Breast epithelium (tissue), 4 donors: ENCODE measurements around the gene TRIM61. TPM values are rescaled to one million over a fixed set of nuclear protein-coding genes. Genes with fewer than 3 reads are reported as not detected.
"Not testable (repeated sequence)": the region's sequence is repeated elsewhere in the genome, so short reads cannot be mapped to it uniquely, and the experiment has no call there.

Source experiments
- DNase-seq, 2 donors: peaks; one replicate each; pipeline ENCODE4 v3.0.0-alpha.2; 2019; ENCODE audit warnings: low spot score in 2 of 2
- H3K27ac ChIP-seq, 2 donors: fragments of 200-600 bp; sonication (generic) in 1 of 2; one replicate each; pipeline ENCODE4 v1.5.1; 2016 to 2019; ENCODE audit warnings: mild to moderate bottlenecking in 1 of 2
- H3K27me3 ChIP-seq, 2 donors: fragments of 200-600 bp; sonication (generic) in 1 of 2; one replicate each; pipeline versions ENCODE4 v1.5.1 to v1.6.0; 2017 to 2019; ENCODE audit warnings: control low read depth in 1 of 2, mild to moderate bottlenecking in 1 of 2
- H3K36me3 ChIP-seq: fragments of 200-600 bp; one replicate; pipeline ENCODE4 v1.5.1; 2019
- H3K4me1 ChIP-seq, 2 donors: fragments of 200-600 bp; sonication (generic); one replicate each; pipeline ENCODE4 v1.5.1; 2016 to 2019; ENCODE audit warnings: control low read depth in 1 of 2
- H3K4me3 ChIP-seq, 3 donors: fragments of 200-600 bp; sonication (generic); 1 replicate in 2 of 3; 2 replicates in 1 of 3; pipeline ENCODE4 v1.5.1; 2016 to 2019; ENCODE audit warnings: mild to moderate bottlenecking in 3 of 3, moderate library complexity in 2 of 3
- H3K9me3 ChIP-seq, 2 donors: fragments of 200-600 bp; sonication (generic) in 1 of 2; one replicate each; pipeline ENCODE4 v1.5.1; 2016 to 2019; ENCODE audit warnings: control low read depth in 1 of 2
- POLR2A ChIP-seq: fragments of 450-650 bp; IDR thresholded peaks from one replicate; pipeline ENCODE4 v1.6.1; 2016; ENCODE audit warnings: antibody characterized with exemption, mild to moderate bottlenecking, moderate library complexity
- POLR2AphosphoS5 ChIP-seq, 3 donors: sonication (generic); formaldehyde crosslinking; IDR thresholded peaks; one replicate each; pipeline ENCODE4 v1.6.1; 2017; ENCODE audit warnings: antibody characterized with exemption in 3 of 3
- intact Hi-C: fragments of 100-400 bp; cut with DNase I; formaldehyde crosslinking; loops from one replicate; pipeline ENCODE4 v1.15.1; 2023; ENCODE audit warnings: low total_unique reads
- total RNA-seq, 3 donors: library from RNA; depleted of rRNA; stranded (reverse); fragments of >200 nt; gene quantifications; one replicate each; pipeline ENCODE4 v1.1.0, GENCODE V29; 2016
- TF ChIP-seq, protein P1 (sequence below), 3 donors: fragments of 450-650 bp; IDR thresholded peaks; one replicate each; pipeline ENCODE4 v1.5.1; 2016 to 2017; ENCODE audit warnings: antibody characterized with exemption in 3 of 3, mild to moderate bottlenecking in 3 of 3, moderate library complexity in 3 of 3

TRIM61 gene
- total RNA-seq, 3 donors from 2014 or later: 0.33 to 0.96 (median 0.44) TPM

DNA sequence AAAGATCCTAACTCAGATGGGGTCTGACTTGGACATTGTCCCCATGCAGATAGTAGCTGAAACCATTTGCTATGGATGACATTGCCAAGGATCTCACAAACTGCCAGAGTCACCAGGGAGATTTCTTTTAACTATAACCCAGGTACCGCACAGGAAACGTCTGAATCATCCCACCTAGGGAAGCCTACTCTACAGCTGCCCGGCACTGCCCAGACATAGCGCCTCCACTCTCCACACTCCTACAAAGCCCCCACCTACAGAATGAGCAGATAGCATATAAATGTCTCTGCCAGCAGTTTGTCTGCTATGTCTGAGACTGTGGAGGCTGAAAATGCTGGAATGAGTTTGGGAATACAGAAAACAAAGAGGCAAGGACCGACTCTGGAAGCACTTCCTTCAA, 32.3 kb downstream of the TRIM61 start:
- Histone ChIP-seq H3K4me3 (no peak overlapping the region), H3K4me1 (no peaks in the 10 kb centered on the region), H3K27ac (no peak overlapping the region), H3K27me3 (no peaks in the 10 kb centered on the region), H3K9me3 (no peaks in the 10 kb centered on the region), H3K36me3 (no peaks in the 10 kb centered on the region)
- TF ChIP-seq, protein P1, sequence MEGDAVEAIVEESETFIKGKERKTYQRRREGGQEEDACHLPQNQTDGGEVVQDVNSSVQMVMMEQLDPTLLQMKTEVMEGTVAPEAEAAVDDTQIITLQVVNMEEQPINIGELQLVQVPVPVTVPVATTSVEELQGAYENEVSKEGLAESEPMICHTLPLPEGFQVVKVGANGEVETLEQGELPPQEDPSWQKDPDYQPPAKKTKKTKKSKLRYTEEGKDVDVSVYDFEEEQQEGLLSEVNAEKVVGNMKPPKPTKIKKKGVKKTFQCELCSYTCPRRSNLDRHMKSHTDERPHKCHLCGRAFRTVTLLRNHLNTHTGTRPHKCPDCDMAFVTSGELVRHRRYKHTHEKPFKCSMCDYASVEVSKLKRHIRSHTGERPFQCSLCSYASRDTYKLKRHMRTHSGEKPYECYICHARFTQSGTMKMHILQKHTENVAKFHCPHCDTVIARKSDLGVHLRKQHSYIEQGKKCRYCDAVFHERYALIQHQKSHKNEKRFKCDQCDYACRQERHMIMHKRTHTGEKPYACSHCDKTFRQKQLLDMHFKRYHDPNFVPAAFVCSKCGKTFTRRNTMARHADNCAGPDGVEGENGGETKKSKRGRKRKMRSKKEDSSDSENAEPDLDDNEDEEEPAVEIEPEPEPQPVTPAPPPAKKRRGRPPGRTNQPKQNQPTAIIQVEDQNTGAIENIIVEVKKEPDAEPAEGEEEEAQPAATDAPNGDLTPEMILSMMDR (IDR thresholded peaks at IDR 0.05): no peak
- no peak for TF ChIP-seq POLR2A
- no peak for TF ChIP-seq POLR2AphosphoS5 (IDR thresholded peaks at IDR 0.05)
- DNase-seq: no peak
- intact Hi-C loops: no loop called here

DNA sequence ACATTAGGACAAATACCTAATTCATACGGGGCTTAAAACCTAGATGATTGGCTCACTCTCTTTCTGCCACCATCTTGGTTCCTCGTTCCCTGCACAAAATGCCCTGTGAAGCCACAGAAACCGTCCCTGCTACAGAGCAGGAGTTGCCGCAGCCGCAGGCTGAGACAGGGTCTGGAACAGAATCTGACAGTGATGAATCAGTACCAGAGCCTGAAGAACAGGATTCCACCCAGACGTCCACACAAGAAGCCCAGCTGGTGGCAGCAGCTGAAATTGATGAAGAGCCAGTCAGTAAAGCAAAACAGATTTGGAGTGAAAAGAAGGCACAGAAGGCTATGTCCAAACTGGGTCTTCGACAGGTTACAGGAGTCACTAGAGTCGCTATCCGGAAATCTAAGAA, 34.3 kb downstream of the TRIM61 start:
- Histone ChIP-seq H3K4me1 (no peaks in the 10 kb centered on the region), H3K27ac (no peak overlapping the region), H3K4me3 (no peak overlapping the region), H3K27me3 (no peaks in the 10 kb centered on the region), H3K9me3 (no peaks in the 10 kb centered on the region), H3K36me3 (no peaks in the 10 kb centered on the region)
- TF ChIP-seq, protein P1 (IDR thresholded peaks at IDR 0.05): no peak
- no peak for TF ChIP-seq POLR2A
- no peak for TF ChIP-seq POLR2AphosphoS5 (IDR thresholded peaks at IDR 0.05)
- DNase-seq: no peak
- intact Hi-C loops: no loop called here

DNA sequence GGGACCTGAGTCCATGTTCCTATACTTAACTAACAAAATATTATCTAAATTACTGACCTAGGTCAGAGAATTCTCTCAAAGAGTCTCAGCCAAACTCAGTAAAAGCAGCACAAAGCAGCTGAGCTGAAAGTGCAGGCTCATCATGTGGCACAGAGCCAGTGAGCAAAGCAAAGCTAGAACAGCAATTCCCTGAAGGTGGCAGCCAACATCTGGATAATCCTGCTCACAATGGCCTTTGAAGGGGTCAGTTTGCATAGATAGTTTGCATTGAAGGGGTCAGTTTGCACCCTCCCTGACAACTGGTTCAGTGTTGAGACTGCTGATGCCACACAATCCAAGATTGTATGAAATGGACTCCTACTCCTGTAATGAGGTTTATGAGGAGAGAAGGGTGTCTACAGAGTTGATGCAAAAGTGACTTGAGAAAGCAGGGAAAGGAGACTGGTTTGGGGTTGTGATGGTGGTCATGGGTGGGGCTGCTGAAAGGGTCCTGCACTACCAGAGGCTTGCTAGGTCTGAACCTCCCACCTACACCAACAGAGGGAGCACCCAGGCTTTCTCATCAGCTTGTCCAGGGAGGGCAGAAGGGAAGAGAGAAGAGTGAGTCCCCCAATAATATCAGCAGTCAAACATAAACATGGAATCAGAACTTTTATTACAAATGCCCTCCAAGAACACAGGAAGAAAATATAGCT, 39.7 kb downstream of the TRIM61 start:
- no peaks in the 10 kb centered on the region for H3K4me1 ChIP-seq
- no peaks in the 10 kb centered on the region for H3K36me3 ChIP-seq
- no peaks in the 10 kb centered on the region for H3K9me3 ChIP-seq
- TF ChIP-seq, protein P1 (IDR thresholded peaks at IDR 0.05): no peak
- TF ChIP-seq POLR2A (no peak), POLR2AphosphoS5 (IDR thresholded peaks at IDR 0.05) (no peak)
- H3K27ac ChIP-seq: no peak overlapping the region
- DNase-seq: no peak
- H3K27me3 ChIP-seq: no peaks in the 10 kb centered on the region
- no peak overlapping the region for H3K4me3 ChIP-seq
- intact Hi-C loops: no loop called here

DNA sequence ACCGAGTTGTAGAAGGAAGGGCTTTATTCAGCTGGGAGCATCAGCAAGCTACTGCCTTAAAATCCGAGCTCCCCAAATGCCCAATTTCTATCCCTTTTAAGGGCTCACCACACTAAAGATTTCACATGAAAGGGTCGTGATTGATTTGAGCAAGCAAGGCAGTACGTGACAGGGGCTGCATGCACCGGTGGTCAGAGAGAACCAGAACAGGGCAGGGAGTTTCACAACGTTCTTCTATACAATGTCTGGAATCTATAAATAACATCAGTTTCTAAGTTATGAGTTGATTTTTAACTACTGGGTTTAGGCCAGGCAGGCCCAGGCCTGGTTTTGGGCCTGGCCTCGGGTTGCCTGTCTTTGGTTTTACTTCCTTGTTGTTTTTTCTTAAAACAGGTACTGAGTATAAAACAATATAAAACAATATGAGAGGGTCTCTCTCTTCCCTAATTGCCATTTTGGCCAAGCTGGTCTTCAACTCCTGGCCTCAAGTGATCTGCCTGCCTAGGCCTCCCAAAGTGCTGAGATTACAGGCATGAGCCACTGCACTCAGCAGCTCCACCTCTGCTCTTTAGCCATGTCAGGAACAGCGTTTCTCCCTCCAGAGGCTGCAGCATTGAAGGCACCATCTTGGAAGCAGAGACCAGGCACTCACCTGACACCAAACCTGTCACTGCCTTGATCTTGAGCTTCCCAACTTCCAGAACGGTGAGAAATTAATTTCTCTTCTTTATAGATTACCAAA, 41.4 kb downstream of the TRIM61 start:
- H3K36me3 ChIP-seq, H3K4me1 ChIP-seq, H3K27ac ChIP-seq, DNase-seq, H3K9me3 ChIP-seq, H3K4me3 ChIP-seq, H3K27me3 ChIP-seq, intact Hi-C loops: not testable (repeated sequence)

DNA sequence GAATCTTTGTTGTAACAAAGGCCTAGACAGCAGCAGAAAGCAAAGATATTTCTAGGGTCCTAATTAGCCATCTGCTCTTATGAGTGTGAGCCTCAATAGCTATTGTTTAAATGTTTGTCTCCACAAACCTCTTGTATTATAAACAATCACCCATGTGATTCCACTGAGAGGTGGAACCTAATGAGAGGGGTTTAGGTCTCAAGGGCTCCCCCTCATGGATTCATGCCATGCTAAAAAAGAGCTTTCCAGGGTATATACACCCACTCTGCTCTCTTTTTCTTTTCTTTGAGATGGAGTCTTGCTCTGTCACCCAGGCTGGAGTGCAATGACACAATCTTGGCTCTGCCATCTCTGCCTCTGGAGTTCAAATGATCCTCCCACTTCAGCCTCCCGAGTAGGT, 42.1 kb downstream of the TRIM61 start:
- no peak for DNase-seq
- no peaks in the 10 kb centered on the region for H3K36me3 ChIP-seq
- no peaks in the 10 kb centered on the region for H3K4me1 ChIP-seq
- no peak overlapping the region for H3K4me3 ChIP-seq
- no peak overlapping the region for H3K27ac ChIP-seq
- intact Hi-C loops: no loop called here
- no peaks in the 10 kb centered on the region for H3K27me3 ChIP-seq
- TF ChIP-seq POLR2A (no peak), POLR2AphosphoS5 (IDR thresholded peaks at IDR 0.05) (no peak)
- TF ChIP-seq, protein P1 (IDR thresholded peaks at IDR 0.05): no peak
- H3K9me3 ChIP-seq: no peaks in the 10 kb centered on the region
